Large intestine (tissue), 3 donors: ENCODE measurements around the gene LRMDA. TPM values are rescaled to one million over a fixed set of nuclear protein-coding genes. Genes with fewer than 3 reads are reported as not detected.

Experiments used
- DNase-seq, 2 donors: peaks; one replicate each; pipeline versions ENCODE4 v3.0.0 to v3.0.0-alpha.2; 2013
- H3K27ac ChIP-seq: one replicate; pipeline ENCODE4 v1.5.1; 2013; ENCODE audit warnings: low read length
- H3K27me3 ChIP-seq: 2 replicates; pipeline ENCODE4 v1.6.1; 2013; ENCODE audit warnings: low read length; ENCODE audit not compliant: control insufficient read depth, insufficient read depth
- H3K36me3 ChIP-seq: 2 replicates; pipeline ENCODE4 v1.6.1; 2013; ENCODE audit warnings: low read length; ENCODE audit not compliant: control insufficient read depth, insufficient read depth
- H3K4me1 ChIP-seq: one replicate; pipeline ENCODE4 v1.6.1; 2013; ENCODE audit warnings: low read length; ENCODE audit not compliant: control insufficient read depth, insufficient read depth
- H3K4me3 ChIP-seq: one replicate; pipeline ENCODE4 v1.5.1; 2013; ENCODE audit warnings: low read length
- H3K9me3 ChIP-seq: one replicate; pipeline ENCODE4 v1.6.1; 2013; ENCODE audit warnings: mild to moderate bottlenecking, low read depth, low read length, moderate library complexity; ENCODE audit not compliant: control insufficient read depth
- WGBS: methylation state at CpG from one replicate; pipeline ENCODE4 v1.1.5; 2013; ENCODE audit warnings: low lambda C conversion rate; ENCODE audit not compliant: insufficient coverage; 5-methylcytosine and 5-hydroxymethylcytosine counted together
- polyA plus RNA-seq: library from polyadenylated mRNA; unstranded; fragments of 120-200 nt; gene quantifications from one replicate; pipeline ENCODE4 v1.2.1, GENCODE V29; 2013

LRMDA gene
- polyA plus RNA-seq, 1 donor = 5.3 TPM

- Histone ChIP-seq H3K27me3 (peaks cover 3% of the 10 kb centered on the region), H3K4me3 (peak within 1 kb of the TSS; percentile 99), H3K9me3 (peaks cover 18% of the 10 kb centered on the region), H3K36me3 (peaks cover 20% of the 10 kb centered on the region), H3K4me1 (peaks cover 9% of the 10 kb centered on the region), H3K27ac (peak within 1 kb of the TSS; percentile 95)
- no CpG with 5 or more reads among the region's 88 CpGs for WGBS
- peak; percentile 96 to 99 for DNase-seq
These were observed 29.6 kb upstream of the LRMDA start, which contains the start of gene ZNF503 for GRCh38 chr10:75401569-75402485. Gene ZNF503 (minus strand): TSS chr10:75401764. CDS start chr10:75401419, 345 bp downstream.

GRCh38 chr10:75402486-75403143, 28.8 kb upstream of the LRMDA start:
- H3K4me3 ChIP-seq = peak overlapping the region; percentile 99
- H3K36me3 ChIP-seq = peaks cover 18% of the 10 kb centered on the region
- WGBS = 0% methylated on average over 2 of the region's 42 CpGs
- DNase-seq = no peak
- peaks cover 5% of the 10 kb centered on the region for H3K27me3 ChIP-seq
- H3K9me3 ChIP-seq = peaks cover 23% of the 10 kb centered on the region
- H3K27ac ChIP-seq = peak overlapping the region; percentile 95
- peaks cover 9% of the 10 kb centered on the region for H3K4me1 ChIP-seq

GRCh38 chr10:75403144-75403938, 28.1 kb upstream of the LRMDA start:
- Histone ChIP-seq H3K27ac (peak overlapping the region; percentile 95), H3K4me3 (peak overlapping the region; percentile 99), H3K27me3 (peaks cover 5% of the 10 kb centered on the region), H3K9me3 (peaks cover 27% of the 10 kb centered on the region), H3K4me1 (peaks cover 9% of the 10 kb centered on the region), H3K36me3 (peaks cover 14% of the 10 kb centered on the region)
- DNase-seq = peak in 1 of 2 donors; percentile 72
- WGBS = no CpG with 5 or more reads among the region's 56 CpGs

DNA sequence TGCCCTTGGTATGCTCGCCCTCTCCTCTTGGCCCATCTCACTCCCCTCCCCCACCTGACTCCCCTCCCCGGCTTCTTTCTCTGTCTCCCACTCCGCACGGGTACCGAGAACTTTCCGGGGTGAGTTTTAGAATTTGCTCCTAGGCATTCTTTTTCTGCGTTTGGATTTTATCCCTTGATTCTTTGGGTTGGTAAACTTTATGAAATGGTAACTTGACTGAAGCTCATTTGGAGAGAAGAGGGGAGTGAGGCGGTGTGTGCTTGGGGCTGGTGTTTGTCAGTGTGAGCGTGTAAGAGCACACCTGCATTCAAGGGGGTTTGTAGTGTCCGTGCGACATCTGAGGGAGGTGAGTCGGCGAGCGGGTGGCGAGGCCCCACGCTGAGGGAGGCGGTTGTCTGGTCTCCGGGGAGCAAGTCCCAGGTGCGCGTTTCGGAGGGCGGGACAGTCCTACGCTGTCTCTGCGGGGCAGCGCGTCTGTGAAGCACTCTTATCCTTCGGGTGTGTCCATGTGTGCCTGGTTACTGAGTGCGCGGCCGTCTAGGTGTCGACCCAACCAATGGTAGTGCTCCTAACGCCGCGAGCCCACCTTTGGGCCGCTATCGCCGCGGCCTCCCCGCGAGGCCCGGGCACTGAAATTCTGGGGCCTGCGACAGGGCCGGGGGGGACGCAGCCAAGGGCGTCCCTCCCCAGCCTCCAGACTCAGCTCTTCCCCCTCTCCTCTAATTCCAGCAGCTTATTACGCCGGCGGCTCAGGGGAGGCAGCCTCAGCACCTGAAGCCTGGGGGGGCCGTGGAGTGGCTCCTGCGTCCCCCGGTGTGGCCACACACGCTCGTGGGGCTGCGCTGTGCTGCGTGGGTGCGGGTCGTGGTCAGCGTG, 27.2 kb upstream of the LRMDA start:
- peaks cover 6% of the 10 kb centered on the region for H3K36me3 ChIP-seq
- peak overlapping the region; percentile 95 for H3K27ac ChIP-seq
- H3K9me3 ChIP-seq = peaks cover 19% of the 10 kb centered on the region
- DNase-seq = peak in 1 of 2 donors; percentile 85
- 5% methylated on average over 4 of the region's 58 CpGs for WGBS
- peaks cover 5% of the 10 kb centered on the region for H3K27me3 ChIP-seq
- peaks cover 8% of the 10 kb centered on the region for H3K4me1 ChIP-seq
- H3K4me3 ChIP-seq = peak overlapping the region; percentile 99

DNA sequence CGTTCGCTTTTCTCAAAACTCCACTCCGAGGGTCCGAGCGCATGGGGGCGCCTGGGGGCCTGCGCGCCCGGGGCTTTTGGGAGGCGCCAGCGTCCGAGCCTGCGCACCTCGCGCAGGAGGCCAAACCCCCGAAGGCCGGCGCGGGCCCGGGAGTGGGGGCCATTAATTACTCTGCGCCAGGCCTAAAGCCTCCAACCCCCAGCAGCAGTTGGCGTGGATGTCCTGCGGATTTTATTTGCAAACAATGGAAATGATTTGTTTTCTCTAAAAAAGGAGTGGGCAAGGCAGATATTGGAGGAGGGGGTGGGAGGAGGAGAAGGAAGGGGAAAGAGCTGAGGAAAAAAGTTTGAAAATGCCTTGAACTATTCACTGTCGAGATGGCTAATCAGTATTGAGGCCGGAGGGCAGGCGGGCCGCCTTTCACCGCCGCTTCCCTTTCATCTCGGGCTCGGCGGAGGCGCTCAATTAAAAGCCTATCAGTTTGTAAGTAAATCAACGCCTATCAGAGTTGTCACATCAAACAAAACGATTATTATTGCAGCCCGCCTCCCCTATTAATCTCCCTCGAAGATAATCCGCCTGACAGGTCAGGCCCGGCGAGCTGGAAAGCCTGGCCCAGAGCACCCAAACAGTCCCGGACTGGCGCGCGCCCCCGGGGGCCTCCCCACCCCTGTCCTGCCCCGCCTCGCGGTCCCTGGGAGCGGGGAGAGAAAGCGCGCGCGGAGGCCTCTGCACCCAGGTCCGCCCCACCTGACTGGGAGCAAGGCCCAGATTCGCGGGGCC, 26.4 kb upstream of the LRMDA start:
- H3K36me3 ChIP-seq = no peaks in the 10 kb centered on the region
- peaks cover 5% of the 10 kb centered on the region for H3K27me3 ChIP-seq
- peaks cover 19% of the 10 kb centered on the region for H3K9me3 ChIP-seq
- peaks cover 8% of the 10 kb centered on the region for H3K4me1 ChIP-seq
- peak in 1 of 2 donors; percentile 79 for DNase-seq
- peak overlapping the region; percentile 95 for H3K27ac ChIP-seq
- peak overlapping the region; percentile 99 for H3K4me3 ChIP-seq
- 0% methylated on average over 1 of the region's 56 CpGs for WGBS

GRCh38 chr10:75405598-75406461, 25.6 kb upstream of the LRMDA start:
- H3K27ac ChIP-seq = no peak overlapping the region
- H3K27me3 ChIP-seq = peaks cover 5% of the 10 kb centered on the region
- H3K4me3 ChIP-seq = no peak overlapping the region
- peaks cover 8% of the 10 kb centered on the region for H3K4me1 ChIP-seq
- peaks cover 19% of the 10 kb centered on the region for H3K9me3 ChIP-seq
- H3K36me3 ChIP-seq = no peaks in the 10 kb centered on the region
- 27% methylated on average over 14 of the region's 39 CpGs for WGBS
- no peak for DNase-seq

GRCh38 chr10:75406462-75407223, 24.8 kb upstream of the LRMDA start:
- peaks cover 19% of the 10 kb centered on the region for H3K9me3 ChIP-seq
- H3K27me3 ChIP-seq = peaks cover 5% of the 10 kb centered on the region
- H3K4me3 ChIP-seq = no peak overlapping the region
- DNase-seq = no peak
- whole genome bisulfite sequencing = 100% methylated on average over 4 of the region's 29 CpGs
- peaks cover 8% of the 10 kb centered on the region for H3K4me1 ChIP-seq
- H3K27ac ChIP-seq = no peak overlapping the region
- no peaks in the 10 kb centered on the region for H3K36me3 ChIP-seq

DNA sequence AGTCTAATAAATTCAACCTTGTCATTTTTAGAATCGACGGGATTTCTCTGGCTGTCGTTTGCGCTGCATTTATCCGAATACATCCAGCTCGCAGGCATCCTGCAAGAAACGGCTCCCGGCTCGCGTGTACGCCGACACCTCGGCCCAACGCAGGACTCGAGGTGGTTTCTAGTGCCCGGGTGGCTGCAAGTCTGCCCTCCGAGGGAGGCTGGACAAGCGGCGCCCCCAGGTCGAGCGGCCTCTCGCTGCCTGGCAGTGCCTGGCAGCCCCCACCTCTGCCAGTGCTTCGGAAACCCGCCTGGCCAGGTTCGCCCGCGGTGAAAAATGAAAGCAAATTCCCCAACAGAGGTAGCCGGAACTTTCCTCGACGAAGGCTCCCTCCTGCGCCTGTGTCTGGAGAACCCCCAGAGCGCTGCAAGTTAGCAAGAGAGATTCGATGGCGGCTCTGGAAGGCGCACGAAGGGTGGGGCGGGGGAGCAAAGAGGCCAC, 24.2 kb upstream of the LRMDA start:
- Histone ChIP-seq H3K9me3 (peaks cover 19% of the 10 kb centered on the region), H3K36me3 (no peaks in the 10 kb centered on the region), H3K4me1 (peaks cover 8% of the 10 kb centered on the region), H3K4me3 (no peak overlapping the region), H3K27me3 (peaks cover 5% of the 10 kb centered on the region), H3K27ac (peak overlapping the region; percentile 24)
- DNase-seq = peak in 1 of 2 donors; percentile 7
- 86% methylated on average over 2 of the region's 37 CpGs for WGBS
